ENCODE measurements around the gene MTG1. TPM values are rescaled to one million over a fixed set of nuclear protein-coding genes. Genes with fewer than 3 reads are reported as not detected.

MTG1 gene
- total RNA-seq, 1 donor from 2014 or later, result 44.0 TPM

DNA sequence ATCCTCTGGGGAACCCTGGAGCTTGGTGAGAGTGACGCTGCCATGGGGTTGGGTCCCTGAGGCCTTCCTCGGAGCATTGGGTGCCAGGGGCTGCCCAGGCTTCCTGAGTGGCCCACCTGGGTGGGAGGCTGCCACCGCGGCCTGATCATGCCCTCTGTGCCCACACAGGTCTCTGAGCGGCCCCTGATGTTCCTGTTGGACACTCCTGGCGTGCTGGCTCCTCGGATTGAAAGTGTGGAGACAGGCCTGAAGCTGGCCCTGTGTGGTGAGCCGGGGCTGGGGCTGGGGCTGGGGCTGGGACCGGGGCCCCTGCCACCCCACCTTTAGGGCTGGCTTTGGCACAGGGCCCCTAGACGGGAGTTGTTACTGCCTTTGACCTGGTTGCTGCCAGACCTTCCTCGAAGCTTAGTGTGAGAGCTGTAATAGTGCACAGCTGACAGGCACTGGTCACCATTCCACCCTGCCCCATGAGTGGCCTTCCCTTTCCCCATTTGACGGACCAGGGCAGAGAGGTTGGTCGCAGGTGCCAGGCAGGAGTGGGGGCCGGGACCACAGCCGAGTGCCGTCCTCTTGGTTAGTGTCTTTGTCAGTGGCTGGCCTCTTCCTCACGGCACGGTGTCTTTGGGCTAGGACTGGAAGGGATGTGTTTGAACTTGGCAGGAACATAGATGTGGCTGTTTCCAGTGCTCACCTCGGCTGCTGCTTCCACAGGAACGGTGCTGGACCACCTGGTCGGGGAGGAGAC, 8.2 kb downstream of the MTG1 start:
- Histone ChIP-seq H3K27ac (ENCODE audit: low read depth, low read length) (no peak overlapping the region), H3K27me3 (ENCODE audit: insufficient read depth, low read length) (no peaks in the 10 kb centered on the region), H3K4me1 (ENCODE audit: insufficient read depth, low read length) (peaks cover 10% of the 10 kb centered on the region), H3K4me3 (ENCODE audit: insufficient read depth, low read depth, low read length) (no peak overlapping the region), H3K4me2 (ENCODE audit: low read length) (no peak overlapping the region), H3K9me3 (ENCODE audit: insufficient read depth, low read depth, low read length) (no peaks in the 10 kb centered on the region), H3K9ac (ENCODE audit: low read length) (no peak overlapping the region), H2AFZ (ENCODE audit: low read depth, low read length) (no peak overlapping the region), H4K20me1 (ENCODE audit: insufficient read depth, low read length) (peaks cover 25% of the 10 kb centered on the region), H3K79me2 (ENCODE audit: insufficient read depth, low read length) (peaks cover 50% of the 10 kb centered on the region), H3K36me3 (ENCODE audit: insufficient read depth, low read length) (peaks cover 24% of the 10 kb centered on the region)
- FAIRE-seq, result no peak
- Mint-ChIP-seq H3K4me1 (ENCODE audit: low read depth, unreplicated experiment) (peaks cover 38% of the 10 kb centered on the region), H3K4me3 (ENCODE audit: unreplicated experiment) (peak overlapping the region; percentile 35), H3K9me3 (ENCODE audit: unreplicated experiment) (no peaks in the 10 kb centered on the region), H3K27me3 (ENCODE audit: low read depth, unreplicated experiment) (no peaks in the 10 kb centered on the region), H3K27ac (ENCODE audit: unreplicated experiment) (no peak overlapping the region), H3K36me3 (ENCODE audit: low read depth, unreplicated experiment) (peaks cover 31% of the 10 kb centered on the region)
- no peak for TF ChIP-seq EZH2 (IDR thresholded peaks at IDR 0.05; ENCODE audit: insufficient read depth, low read length)
- TF ChIP-seq, protein P1, sequence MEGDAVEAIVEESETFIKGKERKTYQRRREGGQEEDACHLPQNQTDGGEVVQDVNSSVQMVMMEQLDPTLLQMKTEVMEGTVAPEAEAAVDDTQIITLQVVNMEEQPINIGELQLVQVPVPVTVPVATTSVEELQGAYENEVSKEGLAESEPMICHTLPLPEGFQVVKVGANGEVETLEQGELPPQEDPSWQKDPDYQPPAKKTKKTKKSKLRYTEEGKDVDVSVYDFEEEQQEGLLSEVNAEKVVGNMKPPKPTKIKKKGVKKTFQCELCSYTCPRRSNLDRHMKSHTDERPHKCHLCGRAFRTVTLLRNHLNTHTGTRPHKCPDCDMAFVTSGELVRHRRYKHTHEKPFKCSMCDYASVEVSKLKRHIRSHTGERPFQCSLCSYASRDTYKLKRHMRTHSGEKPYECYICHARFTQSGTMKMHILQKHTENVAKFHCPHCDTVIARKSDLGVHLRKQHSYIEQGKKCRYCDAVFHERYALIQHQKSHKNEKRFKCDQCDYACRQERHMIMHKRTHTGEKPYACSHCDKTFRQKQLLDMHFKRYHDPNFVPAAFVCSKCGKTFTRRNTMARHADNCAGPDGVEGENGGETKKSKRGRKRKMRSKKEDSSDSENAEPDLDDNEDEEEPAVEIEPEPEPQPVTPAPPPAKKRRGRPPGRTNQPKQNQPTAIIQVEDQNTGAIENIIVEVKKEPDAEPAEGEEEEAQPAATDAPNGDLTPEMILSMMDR (IDR thresholded peaks at IDR 0.05; ENCODE audit: insufficient read depth, low read depth, low read length), result no peak
- DNase-seq (ENCODE audit: low read depth), result no peak

DNA sequence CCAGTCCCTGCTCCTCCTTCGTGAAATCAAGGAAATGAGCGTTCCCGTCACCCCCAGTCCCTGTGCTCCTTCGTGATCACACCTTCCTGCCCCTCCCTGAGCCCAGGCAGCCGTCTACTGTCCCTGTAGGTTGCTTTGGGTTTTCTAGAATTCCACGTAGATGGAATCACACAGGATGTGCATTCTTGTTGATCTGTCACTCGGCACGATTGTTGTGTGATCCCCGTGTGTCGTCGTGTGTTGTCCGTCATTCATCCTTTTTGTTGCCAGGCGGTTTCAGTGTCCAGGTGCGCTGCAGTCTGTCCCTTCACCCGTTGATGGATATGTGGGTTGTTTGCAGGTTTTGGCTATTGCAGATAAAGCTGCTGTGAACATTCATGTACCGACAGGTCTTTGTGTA, 9.4 kb downstream of the MTG1 start:
- DNase-seq (ENCODE audit: low read depth), result no peak

More for the DNA sequence above, 9.4 kb downstream of the MTG1 start:
- peaks cover 53% of the 10 kb centered on the region for H3K79me2 ChIP-seq (ENCODE audit: insufficient read depth, low read length)
- peaks cover 10% of the 10 kb centered on the region for H3K4me1 ChIP-seq (ENCODE audit: insufficient read depth, low read length)
- no peak overlapping the region for H3K4me2 ChIP-seq (ENCODE audit: low read length)
- no peak overlapping the region for H3K9ac ChIP-seq (ENCODE audit: low read length)
- H3K4me3 ChIP-seq (ENCODE audit: insufficient read depth, low read depth, low read length), result no peak overlapping the region
- no peak for TF ChIP-seq EZH2 (IDR thresholded peaks at IDR 0.05; ENCODE audit: insufficient read depth, low read length)
- TF ChIP-seq, protein P1 (IDR thresholded peaks at IDR 0.05; ENCODE audit: insufficient read depth, low read depth, low read length), result no peak
- no peaks in the 10 kb centered on the region for H3K9me3 Mint-ChIP-seq (ENCODE audit: unreplicated experiment)
- no peak overlapping the region for H3K4me3 Mint-ChIP-seq (ENCODE audit: unreplicated experiment)
- H3K36me3 ChIP-seq (ENCODE audit: insufficient read depth, low read length), result peaks cover 24% of the 10 kb centered on the region
- H3K27me3 ChIP-seq (ENCODE audit: insufficient read depth, low read length), result no peaks in the 10 kb centered on the region
- no peak overlapping the region for H2AFZ ChIP-seq (ENCODE audit: low read depth, low read length)
- H3K27ac Mint-ChIP-seq (ENCODE audit: unreplicated experiment), result peak overlapping the region; percentile 16
- H3K36me3 Mint-ChIP-seq (ENCODE audit: low read depth, unreplicated experiment), result peaks cover 35% of the 10 kb centered on the region
- H3K4me1 Mint-ChIP-seq (ENCODE audit: low read depth, unreplicated experiment), result peaks cover 34% of the 10 kb centered on the region
- H3K9me3 ChIP-seq (ENCODE audit: insufficient read depth, low read depth, low read length), result no peaks in the 10 kb centered on the region
- FAIRE-seq, result no peak
- no peak overlapping the region for H3K27ac ChIP-seq (ENCODE audit: low read depth, low read length)
- no peaks in the 10 kb centered on the region for H3K27me3 Mint-ChIP-seq (ENCODE audit: low read depth, unreplicated experiment)
- peaks cover 30% of the 10 kb centered on the region for H4K20me1 ChIP-seq (ENCODE audit: insufficient read depth, low read length)

Measured in astrocyte (in vitro differentiated cells and primary cell).